D721Med (cell line): ENCODE results near the gene SFSWAP.
"Not testable (repeated sequence)": the region's sequence is repeated elsewhere in the genome, so short reads cannot be mapped to it uniquely, and the experiment has no call there.

Experiments
- DNase-seq: peaks from one replicate; pipeline ENCODE4 v3.0.0; 2011; ENCODE audit warnings: low spot score; ENCODE audit not compliant: insufficient read length
- FAIRE-seq: peaks from 2 replicates; lab custom pipeline; 2011; peaks lifted over from hg19 to GRCh38; lab: Jason Lieb, UNC
- TF ChIP-seq, protein P1 (sequence below): IDR thresholded peaks from 2 replicates; pipeline ENCODE4 v1.5.1; 2012; ENCODE audit warnings: mild to moderate bottlenecking, control low read depth; ENCODE audit not compliant: insufficient read depth; ENCODE audit errors: missing control alignments

SFSWAP gene

DNA sequence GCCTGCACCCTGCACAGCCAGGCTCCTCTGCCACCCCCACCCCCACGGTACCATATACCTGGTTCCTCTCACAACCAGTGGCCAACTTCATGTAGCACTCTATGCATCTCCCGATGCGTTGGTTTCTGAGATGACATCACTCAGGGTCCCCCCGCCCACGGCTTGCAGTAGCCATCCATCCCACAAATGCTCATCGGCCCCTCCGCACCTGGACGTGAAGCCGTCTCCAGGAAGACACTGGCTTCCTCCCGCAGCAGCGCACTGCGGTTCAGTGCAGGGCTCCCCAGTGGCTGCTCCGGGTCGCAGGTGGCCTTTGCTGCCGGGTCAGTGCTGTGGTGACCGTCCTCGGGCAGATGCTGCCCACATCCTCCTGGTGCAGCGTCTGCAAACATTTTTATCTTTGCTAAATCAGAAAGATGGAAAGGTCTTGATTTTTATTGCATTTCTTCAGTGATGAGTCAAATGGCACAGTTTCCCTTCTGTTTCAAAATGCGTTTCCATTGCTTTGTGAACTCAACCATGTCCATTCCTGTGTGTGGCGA is 89.8 kb downstream of the SFSWAP start:
- FAIRE-seq: no peak
- no peak for DNase-seq
- TF ChIP-seq, protein P1, sequence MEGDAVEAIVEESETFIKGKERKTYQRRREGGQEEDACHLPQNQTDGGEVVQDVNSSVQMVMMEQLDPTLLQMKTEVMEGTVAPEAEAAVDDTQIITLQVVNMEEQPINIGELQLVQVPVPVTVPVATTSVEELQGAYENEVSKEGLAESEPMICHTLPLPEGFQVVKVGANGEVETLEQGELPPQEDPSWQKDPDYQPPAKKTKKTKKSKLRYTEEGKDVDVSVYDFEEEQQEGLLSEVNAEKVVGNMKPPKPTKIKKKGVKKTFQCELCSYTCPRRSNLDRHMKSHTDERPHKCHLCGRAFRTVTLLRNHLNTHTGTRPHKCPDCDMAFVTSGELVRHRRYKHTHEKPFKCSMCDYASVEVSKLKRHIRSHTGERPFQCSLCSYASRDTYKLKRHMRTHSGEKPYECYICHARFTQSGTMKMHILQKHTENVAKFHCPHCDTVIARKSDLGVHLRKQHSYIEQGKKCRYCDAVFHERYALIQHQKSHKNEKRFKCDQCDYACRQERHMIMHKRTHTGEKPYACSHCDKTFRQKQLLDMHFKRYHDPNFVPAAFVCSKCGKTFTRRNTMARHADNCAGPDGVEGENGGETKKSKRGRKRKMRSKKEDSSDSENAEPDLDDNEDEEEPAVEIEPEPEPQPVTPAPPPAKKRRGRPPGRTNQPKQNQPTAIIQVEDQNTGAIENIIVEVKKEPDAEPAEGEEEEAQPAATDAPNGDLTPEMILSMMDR: no peak

- DNase-seq (no peak), FAIRE-seq (no peak)
- TF ChIP-seq, protein P1: no peak
These were observed 90.5 kb downstream of the SFSWAP start for GRCh38 chr12:131801254-131801866.

DNA sequence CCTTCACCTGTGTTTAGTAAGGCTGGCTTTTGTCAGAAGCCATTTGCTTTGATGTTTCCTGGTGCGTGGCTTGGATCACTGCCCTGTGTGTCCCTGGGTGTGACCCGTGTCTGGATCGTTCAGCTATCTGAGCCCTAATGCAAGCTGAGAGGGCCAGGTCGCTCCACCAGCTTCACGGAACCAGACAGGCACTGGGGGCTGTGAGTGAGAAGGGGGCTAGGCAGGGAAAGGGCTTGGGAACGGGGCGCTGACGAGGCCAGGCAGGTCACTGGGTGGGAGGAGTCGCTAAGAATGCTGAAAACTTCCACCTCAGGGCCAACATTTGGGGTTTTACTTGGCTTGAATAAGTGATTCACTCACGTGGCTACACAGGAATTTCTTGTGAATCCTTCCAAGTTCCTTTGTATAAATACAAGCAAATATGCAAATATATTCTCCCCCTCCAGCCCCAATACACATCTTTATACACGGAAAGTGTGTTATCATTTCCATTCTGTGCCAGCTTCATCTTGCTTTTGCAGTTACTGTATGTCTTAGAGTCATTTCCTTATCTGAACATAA is 93.2 kb downstream of the SFSWAP start:
- TF ChIP-seq, protein P1: no peak
- DNase-seq (no peak), FAIRE-seq (no peak)

DNA sequence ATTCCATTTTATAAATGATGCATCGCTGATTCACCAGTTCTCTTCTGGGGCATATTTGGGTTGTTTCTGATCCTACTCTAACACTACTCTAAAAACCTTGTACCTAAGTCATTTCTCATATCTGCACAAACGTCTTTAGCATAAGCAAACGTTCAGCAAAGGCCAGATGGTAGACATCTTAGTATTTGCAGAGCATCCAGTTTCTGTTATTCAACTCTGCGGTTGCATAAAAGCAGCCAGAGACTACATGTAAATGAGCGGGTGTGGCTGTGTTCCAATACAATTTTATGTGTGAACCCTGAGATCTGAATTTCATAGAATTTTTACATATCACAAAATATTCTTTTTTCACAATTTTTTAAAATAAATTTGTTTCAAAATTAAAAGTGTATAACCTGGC is 94.5 kb downstream of the SFSWAP start:
- FAIRE-seq (no peak), DNase-seq (no peak)
- TF ChIP-seq, protein P1: no peak

- FAIRE-seq (no peak), DNase-seq (no peak)
- TF ChIP-seq, protein P1: no peak
These were observed 95.8 kb downstream of the SFSWAP start for GRCh38 chr12:131806674-131807073.

DNA sequence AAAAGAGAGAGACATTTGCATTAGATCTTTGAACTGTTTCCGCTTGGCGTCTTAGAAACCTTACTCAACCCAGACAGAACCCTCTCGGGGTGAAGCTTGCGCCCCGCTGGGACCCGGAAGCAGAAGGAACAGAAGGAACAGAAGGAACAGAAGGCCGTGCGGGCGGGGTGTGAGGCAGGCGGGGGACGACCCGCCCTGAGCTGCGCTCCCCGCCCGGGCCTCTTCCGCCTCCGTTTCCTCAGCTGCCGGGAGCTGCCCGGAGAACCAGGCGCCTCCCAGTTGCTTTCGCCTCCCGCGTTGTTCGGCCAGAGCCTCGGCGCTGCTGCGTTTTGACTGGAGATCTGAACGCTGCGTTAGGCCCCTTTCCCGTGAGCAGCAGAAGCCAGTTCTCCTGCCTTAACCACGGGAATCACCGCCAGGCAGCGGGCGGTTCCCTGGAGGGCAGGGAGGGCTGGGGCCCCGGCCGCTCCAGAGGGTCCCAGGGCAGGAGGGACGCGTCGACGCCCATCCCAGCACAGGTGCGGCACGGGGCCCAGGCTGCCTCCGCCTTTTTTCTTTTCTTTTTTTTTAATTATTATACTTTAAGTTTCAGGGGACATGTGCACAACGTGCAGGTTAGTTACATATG is 98.0 kb downstream of the SFSWAP start:
- DNase-seq: no peak
- no peak for FAIRE-seq
- TF ChIP-seq, protein P1: no peak

DNA sequence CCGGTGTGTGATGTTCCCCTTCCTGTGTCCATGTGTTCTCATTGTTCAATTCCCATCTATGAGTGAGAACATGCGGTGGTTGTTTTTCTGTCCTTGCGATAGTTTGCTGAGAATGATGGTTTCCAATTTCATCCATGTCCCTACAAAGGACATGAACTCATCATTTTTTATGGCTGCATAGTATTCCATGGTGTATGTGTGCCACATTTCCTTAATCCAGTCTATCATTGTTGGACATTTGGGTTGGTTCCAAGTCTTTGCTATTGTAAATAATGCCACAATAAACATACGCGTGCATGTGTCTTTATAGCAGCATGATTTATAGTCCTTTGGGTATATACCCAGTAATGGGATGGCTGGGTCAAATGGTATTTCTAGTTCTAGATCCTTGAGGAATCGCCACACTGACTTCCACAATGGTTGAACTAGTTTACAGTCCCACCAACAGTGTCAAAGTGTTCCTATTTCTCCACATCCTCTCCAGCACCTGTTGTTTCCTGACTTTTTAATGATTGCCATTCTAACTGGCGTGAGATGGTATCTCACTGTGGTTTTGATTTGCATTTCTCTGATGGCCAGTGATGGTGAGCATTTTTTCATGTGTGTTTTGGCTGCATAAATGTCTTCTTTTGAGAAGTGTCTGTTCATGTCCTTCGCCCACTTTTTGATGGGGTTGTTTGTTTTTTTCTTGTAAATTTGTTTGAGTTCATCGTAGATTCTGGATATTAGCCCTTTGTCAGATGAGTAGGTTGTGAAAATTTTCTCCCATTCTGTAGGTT is 98.8 kb downstream of the SFSWAP start:
- DNase-seq, FAIRE-seq: not testable (repeated sequence)
